DMS79 treated with DMSO at 0.1 percent for 48 hours (cell line): ENCODE data around the gene PDE3A.

Experiments used
- DNase-seq: peaks from one replicate; lab custom pipeline; 2025; lab: John Stamatoyannopoulos, UW

The PDE3A gene

GRCh38 chr12:20458011-20458410 lies 89.7 kb downstream of the PDE3A start:
- no peak for DNase-seq

GRCh38 chr12:20459920-20460319 lies 91.6 kb downstream of the PDE3A start:
- no peak for DNase-seq

- no peak for DNase-seq
These were observed 92.6 kb downstream of the PDE3A start for GRCh38 chr12:20460956-20461355.

- no peak for DNase-seq
These were observed 95.7 kb downstream of the PDE3A start for GRCh38 chr12:20463913-20464524.

GRCh38 chr12:20469300-20469699 lies 101.0 kb downstream of the PDE3A start:
- DNase-seq: no peak

GRCh38 chr12:20469756-20470155 lies 101.4 kb downstream of the PDE3A start:
- DNase-seq: no peak

- no peak for DNase-seq
These were observed 103.9 kb downstream of the PDE3A start for GRCh38 chr12:20472102-20472782.

- DNase-seq: no peak
These were observed 104.8 kb downstream of the PDE3A start for GRCh38 chr12:20473133-20473532.

GRCh38 chr12:20474016-20474415 lies 105.7 kb downstream of the PDE3A start:
- no peak for DNase-seq

- no peak for DNase-seq
These were observed 106.1 kb downstream of the PDE3A start for GRCh38 chr12:20474443-20474842.

GRCh38 chr12:20475542-20475941 lies 107.2 kb downstream of the PDE3A start:
- DNase-seq: no peak

- DNase-seq: no peak
These were observed 108.2 kb downstream of the PDE3A start for GRCh38 chr12:20476551-20476950.

- DNase-seq: no peak
These were observed 108.9 kb downstream of the PDE3A start for GRCh38 chr12:20477255-20477654.

- DNase-seq: no peak
These were observed 109.3 kb downstream of the PDE3A start for GRCh38 chr12:20477672-20478071.

- no peak for DNase-seq
These were observed 114.2 kb downstream of the PDE3A start for GRCh38 chr12:20482491-20483054.

GRCh38 chr12:20483776-20484175 lies 115.4 kb downstream of the PDE3A start:
- DNase-seq: no peak

- DNase-seq: no peak
These were observed 117.9 kb downstream of the PDE3A start for GRCh38 chr12:20486233-20486632.

GRCh38 chr12:20487519-20487918 lies 119.2 kb downstream of the PDE3A start:
- no peak for DNase-seq

GRCh38 chr12:20489645-20490044 lies 121.3 kb downstream of the PDE3A start:
- no peak for DNase-seq

GRCh38 chr12:20490213-20490612 lies 121.9 kb downstream of the PDE3A start:
- DNase-seq: no peak

GRCh38 chr12:20491290-20491689 lies 123.0 kb downstream of the PDE3A start:
- no peak for DNase-seq

GRCh38 chr12:20492251-20492760 lies 124.0 kb downstream of the PDE3A start:
- DNase-seq: no peak

GRCh38 chr12:20493934-20494333 lies 125.6 kb downstream of the PDE3A start:
- DNase-seq: no peak
